GM10248 (cell line): ENCODE results near the gene ELOVL4.
A peak's percentile ranks its signal among the peaks of the same experiment; 100 is the strongest.

Experiments
- CTCF ChIA-PET: fragments of 300-600 bp; sonication (Branson Sonifier 250); formaldehyde crosslinking; extraction: SDS; loops from one replicate; lab custom pipeline; 2021; ENCODE audit warnings: antibody characterized with exemption; lab: Yijun Ruan, JAX
- POLR2A ChIA-PET: fragments of 350-650 bp; sonication (Branson Sonifier 250); formaldehyde crosslinking; extraction: SDS; loops from one replicate; lab custom pipeline; 2020; ENCODE audit warnings: antibody characterized with exemption; lab: Yijun Ruan, JAX
- DNase-seq: peaks from one replicate; pipeline ENCODE4 v3.0.0; 2012; ENCODE audit errors: extremely low spot score
- CTCF ChIP-seq: IDR thresholded peaks from 2 replicates; pipeline ENCODE4 v1.5.1; 2012; ENCODE audit warnings: mild to moderate bottlenecking, low read depth; ENCODE audit errors: extremely low read depth, missing control alignments, control extremely low read depth

ELOVL4 gene

DNA sequence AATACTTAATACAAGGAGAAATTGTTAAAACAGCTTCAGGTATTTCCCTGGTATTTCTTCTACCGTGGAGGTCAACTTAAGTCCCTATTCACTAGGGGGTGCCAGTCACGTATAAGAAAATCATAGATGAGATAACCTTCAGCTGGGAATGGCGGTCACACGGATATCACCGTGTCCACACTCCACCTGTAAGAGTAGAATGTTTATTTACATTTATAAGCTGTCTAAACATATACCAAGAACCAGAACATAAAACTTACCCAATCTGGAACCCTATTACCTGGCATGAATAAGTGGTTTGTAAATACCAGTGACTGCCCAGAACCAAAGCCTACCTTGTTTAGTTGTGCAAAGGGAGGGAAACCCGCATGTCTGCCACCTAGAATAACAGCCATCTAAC lies 1.9 kb upstream of the ELOVL4 start:
- ChIA-PET CTCF (interaction anchor here (0.6 to 3.3 kb wide), 40 partner anchors 12 to 1804 kb away, joined by 3 to 78 read pairs (median 4); partner anchors contain the start of gene BCKDHB), POLR2A (no interaction called here)
- peak; percentile 71 for TF ChIP-seq CTCF
- peak; percentile 28 for DNase-seq

GRCh38 chr6:79946272-79947190 lies 822 bp downstream of the ELOVL4 start:
- CTCF ChIA-PET: interaction anchor here (0.8 to 5.8 kb wide), 7 partner anchors 9 to 156 kb away, joined by 3 to 35 read pairs (median 4); no protein-coding TSS in a partner anchor

DNA sequence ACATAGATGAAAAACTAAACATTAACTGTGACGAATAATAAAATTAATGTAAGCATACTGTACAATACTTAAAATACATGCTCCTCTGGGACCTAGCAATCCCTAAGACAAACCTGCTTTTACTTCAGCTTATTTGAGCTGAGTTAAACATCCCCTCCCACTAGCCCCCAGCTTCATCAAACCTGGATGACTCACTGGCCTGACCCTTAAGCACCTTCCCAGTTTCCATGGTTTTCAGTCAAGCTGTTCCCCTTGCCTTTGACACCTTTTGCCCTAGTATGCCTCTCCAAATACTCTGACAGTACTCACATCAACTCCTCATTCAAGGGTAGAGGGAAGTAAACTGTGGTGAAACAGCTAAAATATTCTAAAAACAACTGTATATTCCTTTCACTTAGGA lies 4.2 kb downstream of the ELOVL4 start:
- TF ChIP-seq CTCF: no peak
- ChIA-PET CTCF (interaction anchor here (1.3 to 5.8 kb wide), 2 partner anchors 11 to 150 kb away, joined by 4 to 35 read pairs; no protein-coding TSS in a partner anchor), POLR2A (no interaction called here)
- no peak for DNase-seq

More at GRCh38 chr6:79946272-79947190, 822 bp downstream of the ELOVL4 start:
- POLR2A ChIA-PET: no interaction called here
- TF ChIP-seq CTCF: peak; percentile 8
- peak; percentile 20 for DNase-seq

DNA sequence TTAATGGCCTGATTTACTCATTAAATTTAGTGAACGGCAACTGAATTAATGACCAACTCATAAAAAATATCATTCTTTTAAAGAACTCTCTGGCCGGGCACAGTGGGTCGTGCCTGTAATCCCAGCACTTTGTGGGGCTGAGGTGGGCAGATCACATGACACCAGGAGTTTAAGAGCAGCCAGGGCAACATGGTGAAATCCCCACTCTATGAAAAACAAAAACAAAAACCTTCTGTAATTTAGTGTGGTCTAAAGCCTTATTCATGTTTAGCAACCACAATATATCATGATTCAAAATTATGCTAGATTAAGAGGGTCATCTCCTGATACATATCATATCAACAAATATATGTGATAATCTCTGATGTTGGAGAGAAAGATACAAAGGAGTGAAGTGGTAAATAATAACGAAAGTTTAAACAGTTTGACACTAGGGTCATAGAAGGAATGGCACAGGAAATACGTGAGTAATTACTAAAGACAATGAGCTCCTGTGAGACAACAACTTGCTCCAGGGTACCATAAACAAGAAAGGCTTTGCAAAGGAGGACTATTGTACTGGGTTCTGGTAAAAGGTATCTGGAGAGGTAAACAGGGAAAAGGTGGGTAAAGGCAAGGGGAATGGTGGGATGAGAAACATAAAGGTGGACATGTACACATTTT lies 5.7 kb downstream of the ELOVL4 start:
- TF ChIP-seq CTCF: no peak
- CTCF ChIA-PET: interaction anchor here (5.8 kb wide), 1 partner anchor 152 kb away, joined by 35 read pairs; no protein-coding TSS in a partner anchor
- no peak for DNase-seq
- POLR2A ChIA-PET: no interaction called here

DNA sequence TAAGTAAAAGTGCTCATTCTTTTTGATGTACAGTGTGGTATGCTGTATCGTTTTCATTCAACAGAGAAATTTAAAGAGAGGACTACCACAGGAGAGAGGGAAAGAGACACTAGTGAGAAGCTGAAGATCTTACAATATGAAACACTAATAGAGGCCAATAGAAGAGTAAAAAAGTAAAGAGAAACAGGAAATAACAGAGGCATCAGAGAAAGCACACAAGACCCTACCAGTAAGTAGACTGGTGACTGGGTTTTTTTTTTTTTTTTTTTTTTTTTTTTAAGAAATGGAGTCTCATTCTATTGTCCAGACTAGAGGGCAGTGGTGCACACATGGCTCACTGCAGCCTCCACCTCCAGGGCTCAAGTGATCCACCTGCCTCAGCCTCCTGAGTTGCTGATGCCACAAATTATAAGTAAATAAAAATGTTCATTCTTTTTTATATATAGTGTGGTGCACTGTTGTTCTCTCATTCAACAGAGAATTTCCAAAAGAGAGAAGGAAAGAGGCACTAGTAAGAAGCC lies 18.8 kb downstream of the ELOVL4 start:
- no peak for TF ChIP-seq CTCF
- POLR2A ChIA-PET: no interaction called here
- no peak for DNase-seq
- CTCF ChIA-PET: interaction anchor here (1.0 to 2.4 kb wide), 2 partner anchors 15 to 21 kb away, joined by 3 to 6 read pairs; no protein-coding TSS in a partner anchor

- ChIA-PET CTCF (interaction anchor here (2.4 kb wide), 1 partner anchor 21 kb away, joined by 6 read pairs; no protein-coding TSS in a partner anchor), POLR2A (no interaction called here)
- TF ChIP-seq CTCF: no peak
- DNase-seq: no peak
Observed at GRCh38 chr6:79927758-79928157, 19.6 kb downstream of the ELOVL4 start.
